Activated T-helper 17 cell treated with anti-CD3 and anti-CD28 coated beads, Interleukin-2, amount 50 U/mL, for 72 hours (primary cell): ENCODE results near the gene ARID3A. TPM values are rescaled to one million over a fixed set of nuclear protein-coding genes. Genes with fewer than 3 reads are reported as not detected.

Source experiments
- ATAC-seq: fragments of 150-1000 bp; cut with Tn5 transposase; replicated peaks from 2 replicates; pipeline ENCODE4 v1.10.0; 2021; ENCODE audit warnings: mild to moderate bottlenecking, moderate library complexity
- H3K27ac Mint-ChIP-seq: one replicate; pipeline ENCODE4 v1.8.0; 2022; ENCODE audit warnings: mixed read lengths
- H3K27me3 Mint-ChIP-seq: one replicate; pipeline ENCODE4 v1.8.0; 2022; ENCODE audit warnings: mixed read lengths
- H3K36me3 Mint-ChIP-seq: one replicate; pipeline ENCODE4 v1.8.0; 2022; ENCODE audit warnings: low read depth, mild to moderate bottlenecking, mixed read lengths
- H3K4me1 Mint-ChIP-seq: one replicate; pipeline ENCODE4 v1.8.0; 2022; ENCODE audit warnings: mixed read lengths
- H3K4me3 Mint-ChIP-seq: one replicate; pipeline ENCODE4 v1.8.0; 2022; ENCODE audit warnings: mild to moderate bottlenecking, mixed read lengths
- H3K9me3 Mint-ChIP-seq: one replicate; pipeline ENCODE4 v1.8.0; 2022; ENCODE audit warnings: mixed read lengths
- total RNA-seq, 2 donors: library from RNA; stranded (reverse); gene quantifications; one replicate each; pipeline ENCODE4 v1.2.3, GENCODE V29; 2022

ARID3A gene
- total RNA-seq, 2 donors from 2014 or later, result 50.3 to 79.3 TPM

GRCh38 chr19:979318-979741 is 53.5 kb downstream of the ARID3A start:
- Mint-ChIP-seq H3K9me3 (no peaks in the 10 kb centered on the region), H3K4me3 (no peak overlapping the region), H3K27me3 (no peaks in the 10 kb centered on the region), H3K27ac (no peak overlapping the region), H3K36me3 (peaks cover 4% of the 10 kb centered on the region), H3K4me1 (no peaks in the 10 kb centered on the region)
- no peak for ATAC-seq

DNA sequence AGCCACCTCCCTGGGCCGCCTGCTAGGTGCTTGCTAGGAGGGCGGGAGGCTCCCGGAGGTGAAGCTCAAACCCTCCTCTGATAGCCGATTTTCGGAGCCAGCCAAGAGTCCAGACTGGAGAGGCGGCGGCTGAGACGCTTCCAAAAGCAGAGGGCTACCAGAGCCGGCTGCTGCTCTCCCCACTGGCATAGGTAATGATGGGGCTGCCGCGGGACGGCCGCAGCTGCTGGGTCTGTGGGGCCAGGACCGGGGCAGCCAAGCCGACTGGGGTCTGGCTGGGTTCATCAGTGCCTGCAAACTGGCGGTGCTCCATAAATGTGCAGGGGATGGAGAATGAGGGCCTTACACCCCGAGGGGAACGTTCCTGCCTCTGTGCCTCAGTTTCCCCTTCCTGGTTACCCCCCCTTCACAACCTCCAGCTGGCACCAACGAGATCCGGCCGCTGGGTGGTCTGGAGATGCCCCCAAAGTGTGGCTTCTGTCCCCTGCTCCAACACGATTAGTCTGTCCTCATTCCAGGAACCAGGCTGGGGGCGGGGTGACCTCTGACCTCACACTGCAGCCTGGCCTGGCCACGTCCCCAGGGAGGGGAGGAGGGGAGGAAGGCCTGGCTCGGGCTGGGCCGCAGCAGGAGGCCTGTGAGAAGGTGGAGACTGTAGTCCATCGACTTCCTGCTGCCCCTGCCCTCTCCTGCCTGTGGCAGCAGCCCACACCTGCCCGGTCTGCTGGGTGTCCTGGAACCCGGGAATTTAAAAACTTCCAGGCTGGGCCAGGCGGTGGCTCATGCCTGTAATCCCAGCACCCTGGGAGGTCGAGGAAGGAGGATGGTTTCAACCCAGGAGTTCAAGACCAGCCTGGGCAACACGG is 54.5 kb downstream of the ARID3A start:
- no peaks in the 10 kb centered on the region for H3K27me3 Mint-ChIP-seq
- H3K36me3 Mint-ChIP-seq, result peaks cover 5% of the 10 kb centered on the region
- no peak overlapping the region for H3K27ac Mint-ChIP-seq
- ATAC-seq, result no peak
- no peaks in the 10 kb centered on the region for H3K4me1 Mint-ChIP-seq
- H3K9me3 Mint-ChIP-seq, result no peaks in the 10 kb centered on the region
- no peak overlapping the region for H3K4me3 Mint-ChIP-seq

DNA sequence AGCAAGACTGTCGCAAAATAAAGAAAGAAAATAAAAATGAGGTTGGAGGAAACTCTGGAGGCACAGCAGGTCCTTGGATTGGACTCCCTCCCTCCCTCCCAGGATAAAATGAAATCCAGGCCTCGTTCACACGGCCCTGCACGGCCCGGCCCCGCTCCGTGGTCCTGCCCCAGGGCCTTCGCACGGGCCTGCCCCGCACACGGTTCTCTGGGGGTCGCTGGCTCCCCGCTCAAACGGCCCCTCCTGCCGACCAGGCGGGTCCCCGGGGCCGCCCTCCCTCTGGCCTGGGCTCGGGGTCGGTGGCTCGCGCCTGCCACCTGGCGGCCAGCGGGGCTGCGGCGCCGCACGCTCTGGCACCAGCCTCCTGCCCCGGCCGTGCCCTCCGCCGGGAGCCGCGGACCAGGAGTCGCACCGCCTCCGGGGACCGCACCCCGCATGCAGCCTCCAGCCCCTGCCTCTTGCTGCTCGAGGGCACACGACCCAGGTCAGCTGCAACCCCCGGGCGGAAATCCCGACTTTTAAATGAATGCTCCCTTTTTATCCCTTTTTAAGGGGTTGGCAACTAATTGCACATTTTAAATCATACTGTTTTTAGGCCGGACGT is 56.8 kb downstream of the ARID3A start:
- Mint-ChIP-seq H3K27me3 (no peaks in the 10 kb centered on the region), H3K4me3 (peak overlapping the region; percentile 93), H3K36me3 (peaks cover 18% of the 10 kb centered on the region), H3K27ac (no peak overlapping the region), H3K4me1 (no peaks in the 10 kb centered on the region), H3K9me3 (no peaks in the 10 kb centered on the region)
- ATAC-seq, result peak; percentile 87

GRCh38 chr19:984165-984967 is 58.5 kb downstream of the ARID3A start, which contains the start of gene WDR18:
Gene WDR18, plus strand, starts transcription at chr19:984345. Its CDS starts 9 bp downstream, at chr19:984354.
- no peaks in the 10 kb centered on the region for H3K27me3 Mint-ChIP-seq
- H3K4me3 Mint-ChIP-seq, result peak within 1 kb of the TSS; percentile 93
- H3K36me3 Mint-ChIP-seq, result peaks cover 34% of the 10 kb centered on the region

GRCh38 chr19:986083-986482 is 60.2 kb downstream of the ARID3A start:
- Mint-ChIP-seq H3K36me3 (peaks cover 34% of the 10 kb centered on the region), H3K4me1 (no peaks in the 10 kb centered on the region), H3K9me3 (no peaks in the 10 kb centered on the region), H3K27me3 (no peaks in the 10 kb centered on the region), H3K4me3 (peak overlapping the region; percentile 93), H3K27ac (no peak overlapping the region)
- ATAC-seq, result no peak

More at GRCh38 chr19:984165-984967, 58.5 kb downstream of the ARID3A start, which contains the start of gene WDR18:
- Mint-ChIP-seq H3K27ac (peak within 1 kb of the TSS; percentile 87), H3K9me3 (no peaks in the 10 kb centered on the region), H3K4me1 (no peaks in the 10 kb centered on the region)
- peak; percentile 93 for ATAC-seq

DNA sequence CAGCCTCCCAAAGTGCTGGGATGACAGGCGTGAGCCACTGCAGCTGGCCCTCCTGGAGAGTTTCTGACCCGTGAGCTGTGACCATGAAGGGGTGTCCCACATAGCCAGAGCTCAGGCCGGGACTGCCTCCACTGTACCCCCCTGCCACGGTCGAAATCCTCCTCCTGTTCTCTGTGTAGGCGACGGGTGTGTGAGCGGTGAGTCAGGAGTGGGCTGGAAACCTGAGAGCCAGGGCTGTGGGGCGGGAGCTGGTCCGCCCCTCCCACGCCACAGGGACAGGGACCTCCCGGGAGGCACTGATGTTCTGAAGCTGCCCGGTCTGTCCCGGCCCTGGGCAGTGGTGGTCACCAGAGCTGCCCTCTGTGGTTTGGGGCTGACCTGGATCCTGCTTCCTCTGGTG is 62.2 kb downstream of the ARID3A start:
- no peak overlapping the region for H3K4me3 Mint-ChIP-seq
- peaks cover 40% of the 10 kb centered on the region for H3K36me3 Mint-ChIP-seq
- ATAC-seq, result no peak
- H3K27me3 Mint-ChIP-seq, result no peaks in the 10 kb centered on the region
- no peaks in the 10 kb centered on the region for H3K9me3 Mint-ChIP-seq
- no peak overlapping the region for H3K27ac Mint-ChIP-seq
- H3K4me1 Mint-ChIP-seq, result no peaks in the 10 kb centered on the region

DNA sequence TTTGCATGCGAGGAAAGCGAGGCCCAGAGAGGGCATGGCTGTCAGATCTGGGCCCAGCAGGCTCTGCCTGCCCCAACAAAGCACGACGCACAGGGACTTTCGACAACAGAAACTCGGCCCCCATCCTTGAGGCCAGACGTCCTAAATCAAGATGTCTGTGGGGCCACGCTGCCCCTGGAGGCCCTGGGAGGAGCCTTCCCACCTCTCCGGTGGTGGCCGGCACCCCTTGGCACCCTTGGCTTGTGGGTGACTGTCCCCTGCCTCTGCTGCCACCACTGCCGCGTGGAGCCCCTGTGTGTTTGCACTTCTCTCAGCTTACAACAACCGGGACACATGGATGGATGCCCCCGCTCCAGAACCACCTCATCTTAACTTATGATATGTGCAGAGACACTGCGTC is 62.7 kb downstream of the ARID3A start:
- no peak for ATAC-seq
- H3K9me3 Mint-ChIP-seq, result no peaks in the 10 kb centered on the region
- H3K4me1 Mint-ChIP-seq, result no peaks in the 10 kb centered on the region
- no peaks in the 10 kb centered on the region for H3K27me3 Mint-ChIP-seq
- H3K27ac Mint-ChIP-seq, result no peak overlapping the region
- H3K36me3 Mint-ChIP-seq, result peaks cover 45% of the 10 kb centered on the region
- H3K4me3 Mint-ChIP-seq, result no peak overlapping the region

DNA sequence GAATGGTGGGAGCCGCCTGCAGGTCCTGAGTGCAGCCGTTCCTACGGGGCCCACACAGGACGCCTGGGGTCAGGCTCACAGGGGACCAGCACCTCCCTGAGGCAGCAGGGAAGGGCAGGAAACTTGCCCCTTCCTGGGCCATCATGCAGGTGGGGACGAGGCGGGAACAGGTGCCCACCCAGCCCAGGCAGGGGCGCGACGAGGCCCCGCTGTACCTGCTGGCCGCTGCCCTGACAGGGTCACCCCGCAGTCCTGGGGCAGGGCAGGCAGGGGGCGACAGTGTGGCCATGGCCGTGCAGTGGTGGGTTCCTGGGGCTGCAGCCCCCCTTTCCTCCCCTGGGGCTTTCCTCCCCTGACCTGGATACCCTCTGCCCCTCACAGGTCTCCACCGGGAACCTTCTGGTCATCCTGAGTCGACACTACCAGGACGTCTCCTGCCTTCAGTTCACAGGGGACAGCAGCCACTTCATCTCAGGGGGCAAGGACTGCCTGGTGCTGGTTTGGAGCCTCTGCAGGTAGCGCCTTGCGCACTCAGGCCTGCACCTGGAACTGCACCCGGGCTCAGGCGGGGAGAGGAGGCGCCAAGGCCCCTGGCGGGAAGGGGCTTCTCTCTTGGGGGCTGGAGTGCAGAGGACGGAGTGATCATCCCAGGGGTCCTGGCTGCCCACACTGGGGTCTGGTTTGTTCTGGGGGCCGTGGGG is 63.7 kb downstream of the ARID3A start:
- no peak for ATAC-seq
- Mint-ChIP-seq H3K4me3 (no peak overlapping the region), H3K9me3 (no peaks in the 10 kb centered on the region), H3K27ac (no peak overlapping the region), H3K4me1 (no peaks in the 10 kb centered on the region), H3K36me3 (peaks cover 40% of the 10 kb centered on the region), H3K27me3 (no peaks in the 10 kb centered on the region)

GRCh38 chr19:990119-990571 is 64.3 kb downstream of the ARID3A start:
- Mint-ChIP-seq H3K27ac (no peak overlapping the region), H3K4me1 (no peaks in the 10 kb centered on the region), H3K4me3 (no peak overlapping the region), H3K9me3 (no peaks in the 10 kb centered on the region), H3K36me3 (peaks cover 40% of the 10 kb centered on the region), H3K27me3 (no peaks in the 10 kb centered on the region)
- ATAC-seq, result no peak

- no peak overlapping the region for H3K4me3 Mint-ChIP-seq
- no peak for ATAC-seq
- H3K27ac Mint-ChIP-seq, result no peak overlapping the region
- H3K4me1 Mint-ChIP-seq, result no peaks in the 10 kb centered on the region
- no peaks in the 10 kb centered on the region for H3K9me3 Mint-ChIP-seq
- H3K27me3 Mint-ChIP-seq, result no peaks in the 10 kb centered on the region
- H3K36me3 Mint-ChIP-seq, result peaks cover 40% of the 10 kb centered on the region
Measured at GRCh38 chr19:990746-991145, 64.9 kb downstream of the ARID3A start.

DNA sequence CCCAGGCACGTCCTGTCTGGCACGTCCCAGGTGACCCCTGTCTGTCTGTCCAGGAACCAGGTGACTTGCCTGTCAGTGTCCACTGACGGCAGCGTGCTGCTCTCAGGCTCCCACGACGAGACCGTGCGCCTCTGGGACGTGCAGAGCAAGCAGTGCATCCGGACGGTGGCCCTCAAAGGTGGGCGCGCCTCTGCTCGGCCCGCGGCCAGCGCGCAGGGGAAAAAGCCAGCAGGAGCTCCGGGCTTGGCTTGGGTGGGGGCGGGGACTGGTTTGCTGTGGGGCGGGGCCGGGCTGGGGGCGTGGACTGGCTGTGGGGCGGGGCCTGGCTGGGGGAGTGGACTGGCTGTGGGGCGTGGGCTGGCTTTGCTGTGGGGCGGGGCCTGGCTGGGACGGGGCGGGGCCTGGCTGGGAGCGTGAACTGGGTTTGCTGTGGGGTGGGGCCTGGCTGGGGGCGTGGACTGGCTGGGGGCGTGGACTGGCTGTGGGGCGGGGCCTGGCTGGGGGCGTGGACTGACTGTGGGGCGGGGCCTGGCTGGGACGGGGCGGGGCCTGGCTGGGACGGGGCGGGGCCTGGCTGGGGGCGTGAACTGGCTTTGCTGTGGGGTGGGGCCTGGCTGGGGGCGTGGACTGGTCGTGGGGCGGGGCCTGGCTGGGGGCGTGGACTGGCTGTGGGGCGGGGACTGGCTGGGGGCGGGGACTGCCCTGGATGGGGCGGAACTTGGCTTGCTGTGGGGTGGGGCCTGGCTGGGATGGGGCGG is 65.5 kb downstream of the ARID3A start:
- H3K4me1 Mint-ChIP-seq, result no peaks in the 10 kb centered on the region
- H3K27me3 Mint-ChIP-seq, result no peaks in the 10 kb centered on the region
- H3K27ac Mint-ChIP-seq, result no peak overlapping the region
- no peak overlapping the region for H3K4me3 Mint-ChIP-seq
- peak; percentile 65 for ATAC-seq
- peaks cover 40% of the 10 kb centered on the region for H3K36me3 Mint-ChIP-seq
- no peaks in the 10 kb centered on the region for H3K9me3 Mint-ChIP-seq

GRCh38 chr19:991932-992669 is 66.3 kb downstream of the ARID3A start:
- Mint-ChIP-seq H3K4me3 (no peak overlapping the region), H3K4me1 (no peaks in the 10 kb centered on the region), H3K9me3 (no peaks in the 10 kb centered on the region), H3K36me3 (peaks cover 32% of the 10 kb centered on the region), H3K27me3 (no peaks in the 10 kb centered on the region), H3K27ac (no peak overlapping the region)
- no peak for ATAC-seq

DNA sequence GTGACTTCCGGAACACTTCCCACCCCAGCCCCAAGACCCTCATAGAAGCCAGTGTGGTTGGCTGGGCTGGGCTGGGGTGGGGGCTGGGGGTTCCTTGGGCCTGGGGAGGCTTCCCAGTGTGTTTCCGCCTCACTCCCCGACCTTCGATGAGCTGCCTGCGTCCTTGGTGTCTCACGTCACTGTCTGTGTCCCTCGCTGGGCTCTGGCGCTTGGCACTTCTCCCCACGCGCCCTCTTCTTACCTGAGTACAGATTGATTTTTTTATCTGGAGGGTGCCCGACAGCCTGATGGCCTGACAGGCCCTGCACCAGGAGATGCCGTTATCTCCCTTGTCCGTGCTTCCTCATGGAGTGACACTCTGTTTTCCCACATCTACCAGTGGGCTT is 66.8 kb downstream of the ARID3A start:
- no peaks in the 10 kb centered on the region for H3K4me1 Mint-ChIP-seq
- peaks cover 28% of the 10 kb centered on the region for H3K36me3 Mint-ChIP-seq
- ATAC-seq, result no peak
- H3K27me3 Mint-ChIP-seq, result no peaks in the 10 kb centered on the region
- H3K4me3 Mint-ChIP-seq, result no peak overlapping the region
- no peaks in the 10 kb centered on the region for H3K9me3 Mint-ChIP-seq
- no peak overlapping the region for H3K27ac Mint-ChIP-seq
